Activated CD4-positive, alpha-beta memory T cell treated with anti-CD3 and anti-CD28 coated beads, Interleukin-2, amount 10 ng/mL, durations not matched to agents 7 days and 5 days (primary cell): Measurements from ENCODE around the gene POU3F3. TPM values are rescaled to one million over a fixed set of nuclear protein-coding genes. Genes with fewer than 3 reads are reported as not detected.

ENCODE experiments used
- CTCF ChIA-PET: fragments of 350-600 bp; sonication (Branson Sonifier 250); formaldehyde crosslinking; loops from one replicate; lab custom pipeline; 2021; ENCODE audit warnings: antibody characterized with exemption, inconsistent platforms; lab: Charles Lee
- POLR2A ChIA-PET: fragments of 350-600 bp; sonication (Branson Sonifier 250); formaldehyde crosslinking; loops from one replicate; lab custom pipeline; 2021; ENCODE audit warnings: antibody characterized with exemption; lab: Charles Lee
- DNase-seq: peaks from one replicate; pipeline ENCODE4 v3.0.0-alpha.2; 2020
- H3K27ac Mint-ChIP-seq: one replicate; pipeline ENCODE4 v1.8.0; 2021; ENCODE audit warnings: mild to moderate bottlenecking, mixed read lengths
- H3K27me3 Mint-ChIP-seq: one replicate; pipeline ENCODE4 v1.8.0; 2021; ENCODE audit warnings: mixed read lengths
- H3K36me3 Mint-ChIP-seq: one replicate; pipeline ENCODE4 v1.8.0; 2021; ENCODE audit warnings: low read depth, mixed read lengths
- H3K4me1 Mint-ChIP-seq: one replicate; pipeline ENCODE4 v1.8.0; 2021; ENCODE audit warnings: mixed read lengths
- H3K4me3 Mint-ChIP-seq: one replicate; pipeline ENCODE4 v1.8.0; 2021; ENCODE audit warnings: mild to moderate bottlenecking, mixed read lengths
- H3K9me3 Mint-ChIP-seq: one replicate; pipeline ENCODE4 v1.8.0; 2021; ENCODE audit warnings: mixed read lengths
- total RNA-seq, 2 experiments: library from RNA; stranded (reverse); gene quantifications; one replicate each; pipeline ENCODE4 v1.2.3, GENCODE V29; 2021

POU3F3 gene
- total RNA-seq, 2 experiments from 2014 or later: not detected

DNA sequence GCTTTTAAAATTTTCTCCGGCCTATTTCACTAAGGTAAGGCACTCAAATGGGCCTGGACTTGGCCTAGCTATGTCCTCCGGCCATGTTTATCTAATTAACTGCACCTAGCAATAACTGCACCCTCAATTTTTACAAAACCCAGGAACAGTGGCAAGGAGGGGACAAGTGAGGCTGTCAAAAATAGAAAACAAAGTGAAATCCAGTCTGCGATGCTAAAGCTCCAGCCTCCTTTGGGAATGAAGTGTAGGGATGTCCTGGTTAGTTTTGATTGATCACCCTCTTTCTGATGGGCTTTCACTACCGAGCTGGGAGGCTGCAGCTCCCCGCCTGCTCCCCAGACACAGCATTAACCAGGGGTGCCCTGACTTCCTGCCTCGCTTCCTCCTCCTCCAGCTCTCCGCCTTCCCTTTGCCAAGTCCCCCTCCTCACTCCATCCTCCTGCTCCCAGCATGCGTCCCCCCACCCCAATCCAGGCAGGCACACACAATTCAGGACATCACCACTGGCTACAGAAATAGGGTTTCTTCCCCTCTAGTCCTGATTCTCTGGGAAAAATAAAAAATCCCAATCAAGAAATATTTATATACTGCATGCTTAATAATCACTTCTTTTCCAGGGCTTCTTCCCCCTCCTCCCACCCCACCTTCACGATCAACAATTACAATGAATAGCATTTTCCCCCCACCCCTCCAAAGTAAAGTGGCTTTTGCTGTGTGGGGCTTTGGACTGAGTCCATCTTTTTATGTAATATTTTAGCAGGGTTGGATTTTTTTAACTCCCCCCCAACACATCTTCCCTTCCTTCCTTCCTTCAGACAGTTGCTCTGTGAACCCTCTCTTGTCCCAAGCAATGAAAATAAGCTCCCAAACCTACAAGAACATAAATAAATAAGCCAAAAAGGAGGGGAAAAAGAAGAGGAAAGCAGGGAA, 3.3 kb upstream of the POU3F3 start:
- H3K4me1 Mint-ChIP-seq: peaks cover 22% of the 10 kb centered on the region
- POLR2A ChIA-PET: interaction anchor here (1.4 kb wide), 1 partner anchor 9 kb away, joined by 3 read pairs; no protein-coding TSS in a partner anchor
- H3K4me3 Mint-ChIP-seq: no peak overlapping the region
- H3K9me3 Mint-ChIP-seq: no peaks in the 10 kb centered on the region
- peaks cover 11% of the 10 kb centered on the region for H3K36me3 Mint-ChIP-seq
- H3K27me3 Mint-ChIP-seq: peaks cover 88% of the 10 kb centered on the region
- CTCF ChIA-PET: interaction anchor here (0.7 to 3.0 kb wide), 9 partner anchors 10 to 1689 kb away, joined by 3 to 14 read pairs (median 6); no protein-coding TSS in a partner anchor
- no peak for DNase-seq
- H3K27ac Mint-ChIP-seq: no peak overlapping the region

DNA sequence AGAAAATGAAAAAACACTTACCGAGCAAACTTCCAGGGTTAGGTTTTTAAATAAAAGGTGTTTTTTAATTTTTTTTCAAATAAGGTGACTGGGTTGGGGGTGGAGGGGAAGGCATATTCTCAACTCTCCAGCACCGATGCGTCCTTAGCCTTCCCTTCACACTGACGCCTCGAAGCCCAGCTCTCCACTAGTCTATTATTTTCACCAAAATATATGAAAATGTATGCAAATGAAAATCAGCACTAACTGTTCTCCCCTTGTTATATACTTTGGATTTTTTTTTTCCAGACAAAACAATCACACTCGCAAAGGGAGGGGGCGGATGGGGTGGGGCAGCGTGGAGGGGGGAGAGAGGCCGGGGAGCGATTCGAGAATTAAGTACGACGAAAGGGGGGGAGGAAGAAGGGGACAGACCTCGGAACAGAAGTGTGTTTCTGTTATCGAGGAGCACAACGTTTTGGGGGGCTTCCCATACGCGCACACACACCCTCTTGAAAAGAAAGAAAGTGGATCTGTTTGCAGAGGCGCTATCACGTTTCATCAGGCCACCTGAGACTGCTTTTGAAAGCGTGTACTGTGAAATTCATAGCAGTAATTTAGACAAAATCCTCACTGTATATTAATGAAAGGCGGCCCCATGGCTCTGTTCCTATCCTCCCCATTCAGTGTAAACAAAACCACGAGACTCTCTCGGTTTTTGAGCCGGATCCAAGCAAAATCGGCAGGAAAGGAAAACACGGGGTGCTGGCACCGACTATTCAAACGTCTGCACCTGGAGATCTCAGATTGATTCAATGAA, 2.4 kb upstream of the POU3F3 start:
- POLR2A ChIA-PET: no interaction called here
- no peak overlapping the region for H3K27ac Mint-ChIP-seq
- peaks cover 82% of the 10 kb centered on the region for H3K27me3 Mint-ChIP-seq
- H3K36me3 Mint-ChIP-seq: peaks cover 11% of the 10 kb centered on the region
- H3K4me3 Mint-ChIP-seq: no peak overlapping the region
- H3K9me3 Mint-ChIP-seq: no peaks in the 10 kb centered on the region
- DNase-seq: no peak
- H3K4me1 Mint-ChIP-seq: peaks cover 24% of the 10 kb centered on the region
- CTCF ChIA-PET: interaction anchor here (0.7 to 3.0 kb wide), 2 partner anchors 10 to 184 kb away, joined by 3 to 14 read pairs; no protein-coding TSS in a partner anchor

GRCh38 chr2:104852090-104852666, 1.7 kb upstream of the POU3F3 start:
- POLR2A ChIA-PET: no interaction called here
- Mint-ChIP-seq H3K4me3 (peak overlapping the region; percentile 59), H3K27me3 (peaks cover 81% of the 10 kb centered on the region), H3K4me1 (peaks cover 25% of the 10 kb centered on the region), H3K9me3 (no peaks in the 10 kb centered on the region), H3K27ac (peak overlapping the region; percentile 26), H3K36me3 (peaks cover 11% of the 10 kb centered on the region)
- CTCF ChIA-PET: no interaction called here
- no peak for DNase-seq

DNA sequence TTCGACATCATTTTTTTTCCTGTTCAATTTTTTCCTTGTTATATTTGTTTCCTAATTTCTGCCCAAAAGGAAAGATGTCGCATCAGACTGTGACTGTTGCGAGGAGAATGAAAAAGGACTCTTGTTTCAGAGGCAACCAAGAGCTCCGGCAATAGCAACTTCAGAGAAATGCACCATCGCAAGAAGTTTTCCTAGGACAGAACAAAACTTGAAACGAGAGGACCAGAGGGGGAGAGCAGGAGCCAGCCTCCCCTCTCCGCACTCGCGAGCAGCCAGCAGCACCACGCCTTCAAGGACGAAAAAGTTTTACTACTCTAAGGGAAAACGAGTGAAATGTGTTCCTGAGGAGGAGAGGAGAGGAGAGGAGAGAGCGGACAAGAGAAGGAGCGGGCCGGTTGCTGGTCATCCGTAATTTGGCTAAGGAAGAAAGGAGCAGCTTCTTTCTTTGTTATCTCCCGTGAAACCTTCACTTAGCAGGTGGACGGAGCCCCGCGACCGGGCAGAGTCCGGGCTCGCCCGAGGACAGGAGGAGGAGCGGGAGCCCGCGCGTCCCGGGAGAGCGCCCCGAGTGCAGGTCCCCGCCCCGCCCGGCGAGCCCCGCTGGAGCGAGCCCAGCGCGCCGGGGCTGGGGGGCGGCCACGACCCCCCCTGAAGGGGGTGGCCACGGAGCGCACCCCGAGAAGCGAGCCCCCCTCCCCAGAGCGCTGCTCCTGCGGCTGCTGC, 744 bp downstream of the POU3F3 start:
- CTCF ChIA-PET: no interaction called here
- POLR2A ChIA-PET: no interaction called here
- peak overlapping the region; percentile 68 for H3K27ac Mint-ChIP-seq
- H3K9me3 Mint-ChIP-seq: no peaks in the 10 kb centered on the region
- peak overlapping the region; percentile 58 for H3K4me3 Mint-ChIP-seq
- peaks cover 11% of the 10 kb centered on the region for H3K36me3 Mint-ChIP-seq
- H3K27me3 Mint-ChIP-seq: peaks cover 79% of the 10 kb centered on the region
- H3K4me1 Mint-ChIP-seq: peaks cover 32% of the 10 kb centered on the region
- DNase-seq: no peak

GRCh38 chr2:104855221-104856085, 1.5 kb downstream of the POU3F3 start:
- ChIA-PET CTCF (no interaction called here), POLR2A (no interaction called here)
- Mint-ChIP-seq H3K36me3 (peaks cover 11% of the 10 kb centered on the region), H3K9me3 (no peaks in the 10 kb centered on the region), H3K4me1 (peaks cover 32% of the 10 kb centered on the region), H3K4me3 (no peak overlapping the region), H3K27me3 (peaks cover 79% of the 10 kb centered on the region), H3K27ac (no peak overlapping the region)
- DNase-seq: no peak

- H3K36me3 Mint-ChIP-seq: peaks cover 11% of the 10 kb centered on the region
- no peak overlapping the region for H3K4me3 Mint-ChIP-seq
- CTCF ChIA-PET: no interaction called here
- H3K9me3 Mint-ChIP-seq: no peaks in the 10 kb centered on the region
- POLR2A ChIA-PET: interaction anchor here (0.7 kb wide), 1 partner anchor 10 kb away, joined by 3 read pairs; no protein-coding TSS in a partner anchor
- H3K27ac Mint-ChIP-seq: peak overlapping the region; percentile 6
- peaks cover 32% of the 10 kb centered on the region for H3K4me1 Mint-ChIP-seq
- DNase-seq: no peak
- peaks cover 76% of the 10 kb centered on the region for H3K27me3 Mint-ChIP-seq
Observed at GRCh38 chr2:104856086-104856972, 2.4 kb downstream of the POU3F3 start.

DNA sequence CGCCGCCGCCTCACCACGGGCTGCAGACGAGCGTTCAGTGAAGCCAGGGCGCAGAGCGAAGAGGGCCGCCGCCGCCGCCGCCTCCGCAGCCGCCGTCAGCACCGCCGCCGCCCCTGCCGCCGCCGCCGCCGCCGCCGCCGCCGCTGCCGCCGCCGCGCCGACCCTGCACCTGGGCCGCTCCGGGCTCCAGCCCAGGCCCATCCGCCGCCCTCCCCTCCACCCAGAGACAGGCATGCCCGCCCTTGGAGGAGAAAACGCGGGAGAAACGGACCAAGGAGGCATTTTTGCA, 3.0 kb downstream of the POU3F3 start:
- H3K27me3 Mint-ChIP-seq: peaks cover 76% of the 10 kb centered on the region
- H3K4me3 Mint-ChIP-seq: peak overlapping the region; percentile 61
- peak overlapping the region; percentile 45 for H3K27ac Mint-ChIP-seq
- H3K9me3 Mint-ChIP-seq: no peaks in the 10 kb centered on the region
- POLR2A ChIA-PET: no interaction called here
- CTCF ChIA-PET: no interaction called here
- DNase-seq: no peak
- peaks cover 11% of the 10 kb centered on the region for H3K36me3 Mint-ChIP-seq
- peaks cover 30% of the 10 kb centered on the region for H3K4me1 Mint-ChIP-seq

- H3K4me3 Mint-ChIP-seq: peak overlapping the region; percentile 61
- H3K9me3 Mint-ChIP-seq: no peaks in the 10 kb centered on the region
- peaks cover 76% of the 10 kb centered on the region for H3K27me3 Mint-ChIP-seq
- H3K36me3 Mint-ChIP-seq: peaks cover 14% of the 10 kb centered on the region
- peaks cover 28% of the 10 kb centered on the region for H3K4me1 Mint-ChIP-seq
- ChIA-PET POLR2A (no interaction called here), CTCF (interaction anchor here (1.3 kb wide), 1 partner anchor 8 kb away, joined by 5 read pairs; no protein-coding TSS in a partner anchor)
- peak overlapping the region; percentile 45 for H3K27ac Mint-ChIP-seq
- DNase-seq: no peak
Observed at GRCh38 chr2:104857262-104858005, 3.5 kb downstream of the POU3F3 start.

GRCh38 chr2:104858006-104858978, 4.4 kb downstream of the POU3F3 start:
- Mint-ChIP-seq H3K27me3 (peaks cover 76% of the 10 kb centered on the region), H3K9me3 (no peaks in the 10 kb centered on the region), H3K4me1 (peaks cover 21% of the 10 kb centered on the region), H3K36me3 (peaks cover 14% of the 10 kb centered on the region), H3K27ac (no peak overlapping the region), H3K4me3 (no peak overlapping the region)
- no peak for DNase-seq
- ChIA-PET CTCF (interaction anchor here (1.3 kb wide), 1 partner anchor 9 kb away, joined by 5 read pairs; no protein-coding TSS in a partner anchor), POLR2A (interaction anchor here (0.7 kb wide), 1 partner anchor 9 kb away, joined by 3 read pairs; no protein-coding TSS in a partner anchor)
